ENCODE results near the gene PPP3R2. TPM values are rescaled to one million over a fixed set of nuclear protein-coding genes. Genes with fewer than 3 reads are reported as not detected.
"Not testable (repeated sequence)": the region's sequence is repeated elsewhere in the genome, so short reads cannot be mapped to it uniquely, and the experiment has no call there.

Gene PPP3R2
- total RNA-seq, 3 donors from 2014 or later: not detected

DNA sequence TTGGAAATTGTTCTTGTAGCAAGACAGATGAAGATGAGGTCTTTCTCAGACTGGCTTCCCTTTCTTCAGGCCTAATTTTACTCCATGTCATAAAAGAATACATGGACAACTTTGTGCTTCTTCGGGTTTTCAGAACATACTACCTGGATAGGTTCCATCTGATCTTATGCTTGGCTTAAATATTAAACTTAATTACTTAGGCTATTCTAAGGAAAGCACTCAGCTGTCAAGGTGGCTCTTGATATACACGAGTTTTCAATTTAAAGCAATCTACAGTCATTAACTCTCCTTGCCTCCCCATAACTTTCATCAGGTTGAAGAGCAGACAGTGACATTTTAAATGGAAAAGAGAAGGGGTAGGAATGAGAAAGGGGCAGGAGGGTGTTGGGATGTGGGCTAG is 9.5 kb upstream of the PPP3R2 start:
- no peaks in the 10 kb centered on the region for H3K36me3 Mint-ChIP-seq (ENCODE audit: insufficient read depth)
- no peaks in the 10 kb centered on the region for H3K9me3 Mint-ChIP-seq
- H3K27me3 Mint-ChIP-seq (ENCODE audit: low read depth): peaks cover 3% of the 10 kb centered on the region
- peaks cover 3% of the 10 kb centered on the region for H3K4me1 Mint-ChIP-seq (ENCODE audit: low read depth)
- no peak for ATAC-seq
- no peak for DNase-seq
- no peak overlapping the region for H3K4me3 Mint-ChIP-seq

DNA sequence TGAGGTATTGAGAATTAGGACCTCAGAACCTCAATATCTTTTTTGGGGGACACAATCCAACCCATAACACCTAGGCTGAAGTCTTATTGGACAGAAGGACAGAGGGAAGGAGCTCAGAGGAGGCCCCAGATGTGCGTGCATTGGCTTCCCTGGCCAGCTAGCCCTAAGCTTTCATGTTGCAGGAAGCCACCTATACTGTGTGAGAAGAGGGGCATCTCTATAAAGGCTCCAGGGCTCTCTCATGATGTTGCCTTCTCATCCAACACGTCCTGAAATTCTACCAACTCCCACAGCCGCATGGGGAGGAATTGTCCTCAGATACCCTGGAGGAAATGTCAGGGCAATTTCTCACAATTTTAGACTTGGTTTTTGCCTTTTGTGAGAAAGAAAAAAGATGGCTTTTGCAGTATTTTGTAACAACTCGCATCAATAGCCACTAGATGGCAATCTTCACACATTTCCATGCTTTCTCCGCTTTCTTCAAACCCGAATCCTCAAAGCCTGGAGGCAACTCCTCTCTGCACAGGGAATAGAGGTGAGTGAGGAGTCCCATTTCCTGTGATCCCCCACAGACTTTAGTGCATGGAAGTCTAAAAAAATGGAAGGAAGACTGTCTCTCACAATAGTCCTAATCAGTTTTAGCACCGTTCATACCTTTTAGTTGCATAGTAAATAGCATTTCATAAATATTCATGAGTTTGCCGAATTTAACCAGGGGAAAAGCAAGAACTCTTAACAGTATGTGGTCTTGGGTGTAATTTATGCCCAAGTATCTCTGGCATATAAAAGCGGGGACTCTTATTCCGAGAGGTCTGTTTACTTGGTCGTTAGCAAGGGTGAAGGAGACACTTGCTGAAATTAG is 7.4 kb upstream of the PPP3R2 start:
- ATAC-seq (no peak), DNase-seq (no peak)

DNA sequence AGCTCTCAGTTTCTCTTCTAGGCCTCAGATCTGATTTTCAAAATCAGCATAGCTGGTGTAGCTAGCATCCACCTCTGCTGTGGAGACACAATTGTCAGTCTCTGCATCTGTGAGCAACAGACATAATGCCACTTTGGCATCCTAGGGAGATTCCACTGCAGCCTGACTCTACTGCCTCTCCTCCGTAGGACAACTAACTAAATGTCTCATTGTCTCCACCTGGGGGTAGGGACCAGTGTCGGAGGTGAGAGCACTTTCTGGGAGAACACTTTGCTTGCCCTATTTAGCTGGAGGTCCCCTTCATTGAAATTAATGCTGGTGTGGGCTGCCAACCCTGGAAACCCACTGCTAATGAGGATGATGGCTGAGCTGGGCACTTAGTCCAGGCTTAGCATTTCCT is 1.4 kb downstream of the PPP3R2 start:
- Mint-ChIP-seq H3K27me3 (ENCODE audit: low read depth) (no peaks in the 10 kb centered on the region), H3K9me3 (no peaks in the 10 kb centered on the region), H3K36me3 (ENCODE audit: insufficient read depth) (no peaks in the 10 kb centered on the region), H3K4me3 (no peak overlapping the region), H3K4me1 (ENCODE audit: low read depth) (no peaks in the 10 kb centered on the region)
- ATAC-seq (no peak), DNase-seq (no peak)

More for the DNA sequence above, 7.4 kb upstream of the PPP3R2 start:
- Mint-ChIP-seq H3K36me3 (ENCODE audit: insufficient read depth) (no peaks in the 10 kb centered on the region), H3K4me1 (ENCODE audit: low read depth) (peaks cover 3% of the 10 kb centered on the region), H3K27me3 (ENCODE audit: low read depth) (peaks cover 3% of the 10 kb centered on the region), H3K4me3 (no peak overlapping the region), H3K9me3 (no peaks in the 10 kb centered on the region)

DNA sequence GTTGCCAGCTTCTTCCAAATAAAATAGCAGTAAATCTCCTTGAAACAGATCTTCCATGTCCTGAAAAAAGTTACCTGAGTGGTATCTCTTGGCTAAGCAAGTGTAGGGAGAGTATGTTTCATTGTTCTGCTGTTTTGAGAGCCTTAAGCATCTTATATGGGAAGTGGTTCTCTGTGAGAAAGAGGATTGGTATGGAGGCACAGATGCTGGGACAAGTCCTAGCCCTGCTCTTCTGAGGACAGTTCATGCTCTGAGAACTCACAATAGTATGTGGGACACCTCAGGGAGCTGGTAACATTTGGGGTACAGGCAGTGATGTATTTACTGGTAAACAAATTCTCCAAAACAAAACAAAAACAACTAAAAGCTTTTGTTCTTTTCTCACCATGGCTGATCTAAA is 2.0 kb downstream of the PPP3R2 start:
- Mint-ChIP-seq H3K36me3 (ENCODE audit: insufficient read depth) (no peaks in the 10 kb centered on the region), H3K4me3 (no peak overlapping the region), H3K27me3 (ENCODE audit: low read depth) (no peaks in the 10 kb centered on the region), H3K9me3 (no peaks in the 10 kb centered on the region), H3K4me1 (ENCODE audit: low read depth) (no peaks in the 10 kb centered on the region)
- DNase-seq (no peak), ATAC-seq (no peak)

DNA sequence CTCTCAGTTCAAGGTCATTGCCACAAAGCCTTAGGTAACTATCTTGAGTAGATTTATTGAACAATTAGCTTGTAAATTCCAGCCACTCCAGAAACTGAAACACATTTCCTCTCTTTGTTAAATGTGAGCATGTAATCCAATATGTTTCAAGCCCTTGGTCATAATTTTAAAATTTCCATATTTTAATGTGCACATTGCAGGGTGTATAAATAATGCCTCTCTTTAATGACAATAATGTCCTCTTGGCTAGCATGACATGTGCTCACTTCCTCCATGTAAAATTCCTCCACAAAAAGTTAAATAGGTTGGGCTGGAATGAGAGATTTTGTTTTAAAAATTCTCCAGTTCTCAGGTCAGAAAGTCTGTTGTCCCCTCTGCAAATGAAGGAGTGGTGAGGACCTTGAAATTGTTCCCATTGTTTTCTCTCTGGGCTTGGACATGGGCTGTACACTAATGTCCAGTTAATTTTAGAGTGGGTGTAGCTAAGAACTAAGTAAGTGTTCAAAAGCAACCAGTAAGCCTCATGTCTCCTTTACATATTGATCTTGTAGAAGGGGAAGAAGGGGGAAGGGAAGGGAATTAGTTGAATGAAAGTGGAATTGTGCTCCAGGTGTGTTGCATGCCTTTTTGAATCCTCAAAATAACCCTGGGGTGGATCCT is 2.9 kb downstream of the PPP3R2 start:
- no peaks in the 10 kb centered on the region for H3K4me1 Mint-ChIP-seq (ENCODE audit: low read depth)

DNA sequence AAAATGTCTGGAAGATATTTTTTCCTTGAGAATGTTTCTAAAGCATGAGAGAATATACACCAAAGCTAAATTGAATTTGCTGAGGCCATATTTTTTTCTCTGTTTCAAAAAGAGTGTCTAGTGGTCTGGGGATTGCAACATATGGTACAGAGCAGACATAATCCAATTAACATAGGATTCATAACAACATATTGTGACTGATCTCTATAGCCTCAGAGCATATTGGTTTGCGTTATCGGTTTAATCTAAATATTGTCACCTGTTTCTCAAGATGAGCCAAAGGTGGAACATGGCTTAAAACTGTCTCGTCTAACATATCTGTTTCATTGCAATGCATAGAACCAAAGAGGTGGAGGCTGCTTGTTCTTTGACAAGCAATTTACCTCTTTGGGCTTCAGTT is 3.9 kb downstream of the PPP3R2 start:
- ATAC-seq (no peak), DNase-seq (no peak)
- no peaks in the 10 kb centered on the region for H3K36me3 Mint-ChIP-seq (ENCODE audit: insufficient read depth)
- no peak overlapping the region for H3K4me3 Mint-ChIP-seq
- H3K9me3 Mint-ChIP-seq: no peaks in the 10 kb centered on the region
- H3K4me1 Mint-ChIP-seq (ENCODE audit: low read depth): no peaks in the 10 kb centered on the region
- no peaks in the 10 kb centered on the region for H3K27me3 Mint-ChIP-seq (ENCODE audit: low read depth)

More for the DNA sequence above, 2.9 kb downstream of the PPP3R2 start:
- H3K36me3 Mint-ChIP-seq (ENCODE audit: insufficient read depth): no peaks in the 10 kb centered on the region
- no peak overlapping the region for H3K4me3 Mint-ChIP-seq
- no peaks in the 10 kb centered on the region for H3K9me3 Mint-ChIP-seq
- no peaks in the 10 kb centered on the region for H3K27me3 Mint-ChIP-seq (ENCODE audit: low read depth)
- no peak for DNase-seq
- no peak for ATAC-seq

DNA sequence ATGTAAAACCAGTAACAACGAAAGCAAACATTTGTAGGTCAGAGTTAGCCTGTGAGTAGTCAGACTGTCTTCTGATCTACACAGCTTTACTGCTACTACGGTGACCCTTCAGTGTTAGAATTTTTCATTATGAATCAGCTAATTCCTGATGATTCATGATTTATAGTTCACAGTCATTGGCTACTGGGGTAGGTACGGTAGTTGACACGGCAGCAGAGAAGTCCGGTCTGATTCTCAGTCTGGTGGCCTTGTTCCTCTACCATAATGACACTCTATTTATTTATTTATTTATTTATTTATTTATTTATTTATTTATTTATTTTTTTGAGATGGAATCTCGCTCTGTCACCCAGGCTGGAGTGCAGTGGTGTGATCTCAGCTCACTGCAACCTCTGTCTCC is 4.7 kb downstream of the PPP3R2 start:
- not testable (repeated sequence) for H3K36me3 Mint-ChIP-seq (ENCODE audit: insufficient read depth); ATAC-seq; H3K9me3 Mint-ChIP-seq; DNase-seq; H3K27me3 Mint-ChIP-seq (ENCODE audit: low read depth); H3K4me3 Mint-ChIP-seq; H3K4me1 Mint-ChIP-seq (ENCODE audit: low read depth)

DNA sequence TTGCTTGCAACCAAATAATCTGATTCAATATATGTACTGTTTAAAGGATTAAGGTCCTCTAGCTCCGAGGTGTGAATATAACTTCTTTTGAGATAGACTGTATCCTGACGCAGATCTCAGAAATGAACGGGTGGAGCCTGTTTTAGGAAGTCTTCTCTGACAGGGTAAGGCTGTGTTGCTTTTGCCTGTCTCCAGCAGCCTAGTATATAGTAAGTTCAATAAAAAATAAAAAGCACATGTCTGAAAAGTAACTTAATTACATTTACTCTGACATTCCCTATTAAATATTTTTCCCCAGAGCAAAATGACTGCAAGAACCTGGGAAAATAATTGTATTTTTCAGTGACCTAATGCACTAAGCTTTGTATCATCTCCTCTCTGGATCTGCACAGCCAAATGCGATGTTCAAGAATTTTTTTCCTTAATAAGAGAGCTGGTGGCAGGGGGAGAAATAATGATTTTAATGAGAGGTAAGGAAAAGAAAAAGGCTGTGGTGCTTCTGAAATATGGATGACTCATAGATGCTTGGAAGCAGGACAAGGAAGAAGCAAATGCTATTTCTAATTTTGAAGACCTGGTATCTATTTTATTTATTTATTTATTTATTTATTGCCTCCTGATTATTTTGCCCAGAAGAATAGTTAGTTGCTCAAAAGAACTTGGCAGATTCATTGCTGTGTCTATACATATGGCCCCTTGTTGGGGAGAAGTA is 7.3 kb downstream of the PPP3R2 start:
- Mint-ChIP-seq H3K4me3 (no peak overlapping the region), H3K36me3 (ENCODE audit: insufficient read depth) (no peaks in the 10 kb centered on the region), H3K9me3 (no peaks in the 10 kb centered on the region), H3K4me1 (ENCODE audit: low read depth) (no peaks in the 10 kb centered on the region), H3K27me3 (ENCODE audit: low read depth) (no peaks in the 10 kb centered on the region)
- ATAC-seq (no peak), DNase-seq (no peak)

DNA sequence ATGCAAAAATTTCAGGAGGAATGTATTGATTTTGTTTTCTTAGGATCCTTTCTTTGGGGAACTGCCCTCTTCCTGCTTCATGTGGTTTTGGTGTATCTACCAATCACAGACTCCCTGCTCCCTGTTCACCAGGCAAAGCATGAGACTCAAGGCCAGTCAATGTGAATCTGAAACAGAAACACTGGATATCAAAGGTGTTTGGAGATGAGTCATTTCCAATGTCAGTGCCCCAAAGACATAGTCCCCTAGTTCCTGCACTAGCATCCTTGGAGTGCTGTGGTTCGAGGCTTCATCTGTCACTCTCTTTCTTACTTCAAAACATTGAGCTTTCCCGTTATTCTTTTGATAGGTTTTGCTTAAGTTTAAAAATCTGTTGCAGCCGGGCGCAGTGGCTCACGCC is 8.1 kb downstream of the PPP3R2 start:
- ATAC-seq (peak; percentile 82 to 86), DNase-seq (no peak)
- Mint-ChIP-seq H3K36me3 (ENCODE audit: insufficient read depth) (no peaks in the 10 kb centered on the region), H3K9me3 (no peaks in the 10 kb centered on the region), H3K4me3 (no peak overlapping the region), H3K4me1 (ENCODE audit: low read depth) (no peaks in the 10 kb centered on the region), H3K27me3 (ENCODE audit: low read depth) (no peaks in the 10 kb centered on the region)

DNA sequence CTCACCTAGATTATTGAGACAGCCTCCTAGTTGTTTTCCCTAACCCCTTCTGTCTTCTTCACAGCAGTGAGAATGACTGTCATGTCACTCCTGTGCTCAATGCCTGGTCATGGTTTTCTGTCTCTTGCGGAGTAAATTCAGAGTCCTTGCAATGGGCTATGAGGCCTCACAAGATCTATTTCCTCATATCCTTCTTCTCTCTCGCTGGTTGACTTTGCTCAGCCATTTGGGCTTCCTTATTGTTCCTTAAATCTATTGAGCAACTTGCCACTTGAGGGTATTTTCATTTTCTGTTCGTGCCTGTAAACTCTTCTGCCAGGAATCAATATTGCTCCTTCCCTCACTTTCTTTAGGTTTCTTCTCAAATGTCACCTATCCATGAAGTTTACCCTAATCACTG is 9.0 kb downstream of the PPP3R2 start:
- ATAC-seq (no peak), DNase-seq (no peak)
- Mint-ChIP-seq H3K9me3 (no peaks in the 10 kb centered on the region), H3K27me3 (ENCODE audit: low read depth) (no peaks in the 10 kb centered on the region), H3K4me1 (ENCODE audit: low read depth) (no peaks in the 10 kb centered on the region), H3K4me3 (no peak overlapping the region), H3K36me3 (ENCODE audit: insufficient read depth) (no peaks in the 10 kb centered on the region)

DNA sequence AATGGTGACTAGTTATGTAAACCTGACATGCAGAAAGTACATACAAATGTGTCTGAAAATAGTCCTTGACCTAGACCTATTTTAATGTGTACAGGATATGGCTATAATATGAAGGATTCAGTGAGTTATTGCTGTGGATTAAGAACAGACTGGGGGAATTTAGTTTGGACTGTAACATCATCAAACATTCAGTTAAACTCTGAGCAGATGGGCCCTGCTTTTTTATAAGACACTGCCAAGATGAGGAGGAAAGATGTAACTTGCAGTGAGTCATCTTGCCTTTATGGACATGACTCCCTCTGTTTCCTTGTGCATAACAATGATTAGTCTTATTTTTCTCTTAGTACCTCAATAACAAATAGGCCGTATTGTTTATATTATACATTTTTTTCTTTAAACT is 12.2 kb downstream of the PPP3R2 start:
- ATAC-seq (no peak), DNase-seq (no peak)
- Mint-ChIP-seq H3K4me1 (ENCODE audit: low read depth) (no peaks in the 10 kb centered on the region), H3K36me3 (ENCODE audit: insufficient read depth) (no peaks in the 10 kb centered on the region), H3K27me3 (ENCODE audit: low read depth) (no peaks in the 10 kb centered on the region), H3K9me3 (no peaks in the 10 kb centered on the region), H3K4me3 (no peak overlapping the region)

DNA sequence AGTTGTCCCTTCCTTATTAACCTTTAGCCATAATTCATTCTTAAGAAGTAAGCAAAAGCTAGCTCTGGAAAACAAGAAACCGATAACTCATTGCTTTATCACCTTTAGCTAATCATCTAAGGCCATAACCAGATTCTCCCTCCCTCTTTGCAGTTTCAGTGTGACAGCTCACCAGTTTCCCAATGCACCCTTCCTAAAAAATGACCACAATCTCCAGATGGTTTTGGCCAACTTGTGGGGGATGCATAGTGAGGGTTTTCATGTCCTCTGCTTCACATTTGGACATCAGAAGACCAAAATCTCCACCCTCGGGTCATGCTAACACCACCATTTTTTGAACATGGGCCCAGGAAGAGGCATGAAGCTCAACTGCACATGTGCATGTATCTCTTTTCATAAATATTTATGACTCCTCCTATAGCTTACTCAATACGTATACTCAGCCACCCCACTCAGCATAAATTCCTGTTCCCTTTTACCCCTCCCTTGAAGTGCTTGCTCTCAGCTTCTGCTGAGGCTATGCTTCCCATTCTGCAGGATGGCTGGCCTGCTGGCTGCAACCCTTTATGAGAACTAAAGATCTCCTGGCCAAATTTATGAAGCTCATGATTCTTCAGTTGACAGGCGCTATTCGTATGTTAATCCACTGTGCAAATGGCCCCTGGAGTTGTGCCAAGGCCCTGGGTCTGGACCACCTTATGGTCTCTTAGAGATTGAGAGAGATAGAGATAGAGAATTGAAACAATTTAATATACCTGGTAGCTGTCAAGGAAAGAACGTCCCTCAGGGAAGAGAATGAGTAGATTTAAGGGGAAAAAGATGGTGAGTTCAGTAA is 14.8 kb downstream of the PPP3R2 start:
- no peaks in the 10 kb centered on the region for H3K36me3 Mint-ChIP-seq (ENCODE audit: insufficient read depth)
- ATAC-seq: no peak
- peaks cover 3% of the 10 kb centered on the region for H3K4me1 Mint-ChIP-seq (ENCODE audit: low read depth)
- DNase-seq: no peak
- H3K4me3 Mint-ChIP-seq: no peak overlapping the region
- H3K9me3 Mint-ChIP-seq: no peaks in the 10 kb centered on the region
- H3K27me3 Mint-ChIP-seq (ENCODE audit: low read depth): no peaks in the 10 kb centered on the region

DNA sequence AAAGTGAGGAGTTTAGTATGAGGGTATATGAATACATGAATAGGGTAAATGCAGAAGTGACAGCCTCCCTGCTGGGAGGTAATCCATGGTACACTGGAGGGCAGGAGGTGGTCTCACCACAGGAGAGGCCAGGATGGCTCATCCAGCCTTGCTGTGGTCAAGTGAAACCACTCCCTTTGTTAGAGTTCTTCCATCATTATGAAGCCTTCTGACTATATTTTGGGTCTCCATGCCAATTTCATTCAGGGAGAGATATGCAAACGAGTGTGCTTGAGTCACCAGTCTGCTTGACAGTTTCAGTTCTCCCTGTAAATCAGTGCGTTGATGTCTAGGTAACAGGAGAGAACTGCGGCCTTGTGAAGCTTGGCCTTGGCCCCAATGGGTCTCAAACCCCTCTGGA is 16.4 kb downstream of the PPP3R2 start:
- no peaks in the 10 kb centered on the region for H3K27me3 Mint-ChIP-seq (ENCODE audit: low read depth)
- no peak overlapping the region for H3K4me3 Mint-ChIP-seq
- peaks cover 19% of the 10 kb centered on the region for H3K4me1 Mint-ChIP-seq (ENCODE audit: low read depth)
- DNase-seq (no peak), ATAC-seq (no peak)
- H3K36me3 Mint-ChIP-seq (ENCODE audit: insufficient read depth): no peaks in the 10 kb centered on the region
- no peaks in the 10 kb centered on the region for H3K9me3 Mint-ChIP-seq

DNA sequence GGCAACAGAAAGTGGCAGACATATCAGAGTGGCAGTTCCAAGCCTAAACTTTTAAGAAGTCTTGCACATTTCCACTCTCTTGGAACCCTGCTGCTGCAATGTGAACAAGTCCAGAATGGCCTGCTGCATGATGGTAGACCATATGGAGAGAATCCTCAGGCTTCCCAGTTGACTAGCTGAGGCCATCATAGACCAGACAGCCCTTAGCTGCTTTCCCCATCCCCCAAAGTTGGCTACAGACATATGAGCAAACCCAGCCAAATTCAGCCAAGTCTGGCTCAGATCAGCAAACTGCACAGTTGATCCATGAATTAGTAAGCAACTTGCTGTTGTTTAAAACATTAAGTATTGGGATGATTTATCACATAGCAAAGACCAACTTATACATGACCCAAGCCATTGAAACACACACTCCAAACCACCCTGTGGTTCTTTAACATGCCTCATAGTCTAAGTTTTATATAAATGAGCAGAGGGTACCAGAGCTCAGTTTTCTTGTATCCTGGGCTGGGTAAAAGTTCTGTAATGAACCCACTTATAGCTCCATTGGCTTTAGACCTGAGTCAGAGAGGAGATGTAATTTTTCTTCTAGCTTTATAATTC is 19.9 kb downstream of the PPP3R2 start:
- Mint-ChIP-seq H3K36me3 (ENCODE audit: insufficient read depth) (peaks cover 1% of the 10 kb centered on the region), H3K27me3 (ENCODE audit: low read depth) (no peaks in the 10 kb centered on the region), H3K4me3 (no peak overlapping the region), H3K4me1 (ENCODE audit: low read depth) (peaks cover 54% of the 10 kb centered on the region), H3K9me3 (no peaks in the 10 kb centered on the region)
- DNase-seq (no peak), ATAC-seq (no peak)

Data from activated T-cell treated with anti-CD3 and anti-CD28 coated beads, Interleukin-2, amount 50 U/mL, for 4 hours (primary cell).